IPS-11a (cell line): ENCODE measurements around the gene CCDC38.

Experiments used
- H3K4me3 ChIP-seq: one replicate; pipeline ENCODE4 v1.5.1; 2013; ENCODE audit warnings: low read depth, low read length, control low read depth

The CCDC38 gene

GRCh38 chr12:95962222-95962621 lies 19.8 kb upstream of the CCDC38 start:
- H3K4me3 ChIP-seq, result no peak overlapping the region

- no peak overlapping the region for H3K4me3 ChIP-seq
Observed at GRCh38 chr12:95960241-95960640, 17.8 kb upstream of the CCDC38 start.

DNA sequence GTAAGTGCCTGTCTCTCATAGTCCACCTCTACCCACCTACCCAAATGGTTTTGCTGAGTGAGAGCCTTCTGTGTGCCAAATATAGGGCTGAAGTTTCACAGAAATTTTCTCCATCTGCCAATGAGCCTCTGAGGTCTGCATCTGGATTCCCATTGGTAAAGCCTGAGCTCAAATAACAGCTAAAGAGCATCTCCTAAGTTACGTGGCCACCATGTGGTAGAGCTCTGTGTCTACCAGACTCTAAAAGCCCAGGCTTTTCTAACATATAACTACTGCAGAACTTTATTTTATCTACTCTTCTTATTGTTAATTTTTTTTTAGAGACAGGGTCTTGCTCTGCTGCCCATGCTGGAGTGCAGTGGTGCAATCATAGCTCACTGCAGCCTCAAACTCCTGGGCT lies 16.7 kb upstream of the CCDC38 start:
- no peak overlapping the region for H3K4me3 ChIP-seq

GRCh38 chr12:95956557-95957145 lies 14.2 kb upstream of the CCDC38 start:
- H3K4me3 ChIP-seq, result no peak overlapping the region

GRCh38 chr12:95955549-95956159 lies 13.2 kb upstream of the CCDC38 start:
- no peak overlapping the region for H3K4me3 ChIP-seq

DNA sequence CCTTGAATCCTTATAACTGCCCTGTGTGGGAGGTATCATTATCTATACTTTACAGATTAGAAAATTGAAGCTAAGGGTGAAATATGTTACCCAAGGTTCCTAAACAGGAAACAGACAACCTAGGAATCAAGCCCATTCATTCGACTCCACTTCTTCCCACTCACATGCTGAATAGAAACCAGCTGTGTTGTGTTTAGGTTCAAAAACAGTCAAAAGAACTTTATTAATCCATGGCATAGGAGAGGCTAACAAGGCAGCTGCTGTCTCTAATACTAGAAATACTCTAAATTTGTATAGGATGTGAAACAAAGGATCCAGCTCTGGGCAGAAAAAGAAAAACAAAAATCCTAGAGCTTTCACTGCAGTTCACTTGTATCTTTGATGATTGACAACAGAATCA lies 10.6 kb upstream of the CCDC38 start:
- H3K4me3 ChIP-seq, result no peak overlapping the region

- H3K4me3 ChIP-seq, result no peak overlapping the region
Observed at GRCh38 chr12:95951515-95951914, 9.1 kb upstream of the CCDC38 start.

DNA sequence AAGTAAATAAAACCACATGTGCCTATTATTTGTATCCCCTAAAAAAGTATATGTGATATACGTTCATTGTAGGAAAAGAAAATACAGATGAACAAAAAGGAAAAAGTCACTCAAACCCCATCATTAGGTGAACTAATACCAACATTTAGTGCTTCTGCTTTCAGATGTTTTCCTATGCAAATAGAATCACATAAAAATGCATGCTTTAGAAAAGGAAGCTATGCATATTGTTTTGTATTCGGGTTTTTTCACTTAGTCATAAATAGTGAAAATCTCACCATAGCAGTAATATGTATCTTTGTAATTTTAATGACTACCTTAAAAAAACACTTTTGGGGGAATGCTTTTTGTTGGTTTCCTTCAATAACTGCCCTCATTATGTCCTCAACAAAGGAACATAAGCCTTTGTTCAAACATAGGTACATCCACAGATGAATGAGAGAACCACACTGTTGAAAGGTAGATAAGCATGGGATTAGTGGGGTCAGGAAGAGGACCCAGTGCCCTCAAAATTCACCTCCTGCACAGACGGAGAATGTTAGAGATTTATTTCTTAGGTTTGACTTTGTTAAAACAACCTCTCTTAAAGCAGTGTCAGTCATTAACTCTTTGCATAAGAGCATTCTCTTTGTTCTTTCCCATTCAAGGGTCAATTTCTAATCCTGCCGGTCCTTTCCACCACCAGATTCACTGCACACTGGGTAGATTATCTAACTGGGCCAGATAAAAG lies 7.2 kb upstream of the CCDC38 start:
- no peak overlapping the region for H3K4me3 ChIP-seq

DNA sequence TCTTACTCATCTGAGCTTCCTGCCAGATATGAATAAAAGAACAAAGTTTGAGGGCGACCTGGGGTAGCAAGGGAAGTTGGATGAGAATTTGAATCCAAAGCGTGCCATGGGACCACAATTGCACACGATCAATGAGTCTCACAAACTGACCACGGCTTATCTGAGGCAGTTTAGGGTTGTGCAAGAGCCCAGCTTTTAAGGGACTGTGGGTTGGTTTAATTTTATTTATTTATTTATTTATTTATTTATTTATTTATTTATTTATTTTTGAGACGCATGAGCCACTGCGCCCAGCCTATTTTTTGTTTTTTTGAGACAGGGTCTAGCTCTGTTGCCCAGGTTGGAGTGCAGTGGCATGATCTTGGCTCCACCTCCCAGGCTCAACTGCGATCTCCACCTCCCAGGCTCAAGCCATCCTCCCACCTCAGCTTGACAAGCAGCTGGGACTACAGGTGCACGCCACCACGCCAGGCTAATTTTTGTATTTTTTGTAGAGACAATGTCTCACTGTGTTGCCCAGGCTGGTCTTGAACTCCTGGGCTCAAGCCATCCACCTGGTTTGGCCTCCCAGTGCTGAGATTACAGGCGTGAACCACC lies 1.8 kb upstream of the CCDC38 start:
- H3K4me3 ChIP-seq, result no peak overlapping the region

DNA sequence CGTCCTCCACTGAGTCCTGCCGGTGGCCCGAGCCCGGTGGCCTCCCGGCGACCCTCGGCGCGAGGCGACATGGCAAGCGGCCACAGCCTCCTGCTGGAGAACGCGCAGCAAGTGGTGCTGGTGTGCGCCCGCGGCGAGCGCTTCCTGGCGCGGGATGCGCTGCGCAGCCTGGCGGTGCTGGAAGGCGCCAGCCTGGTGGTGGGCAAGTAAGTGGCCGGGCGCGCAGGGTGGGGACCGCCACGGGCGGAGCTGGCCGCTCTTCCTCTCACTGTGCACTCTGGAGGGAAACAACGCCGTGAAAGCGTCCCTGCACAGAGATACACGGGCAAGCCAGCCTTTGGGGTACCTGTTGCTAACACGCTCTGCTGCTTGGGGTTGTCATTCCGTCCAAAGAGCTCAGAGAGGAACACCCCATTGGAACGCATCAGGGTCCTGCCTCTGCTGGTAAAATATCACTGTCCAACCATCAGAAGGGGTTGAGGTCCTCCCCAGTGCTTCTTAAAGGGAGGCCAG lies 972 bp upstream of the CCDC38 start, which contains the start of gene AMDHD1:
Gene AMDHD1, plus strand, starts transcription at position 2 of the 513 bp plus-strand sequence. Its CDS starts 68 bp downstream, at position 70.
- peak within 1 kb of the TSS; percentile 81 for H3K4me3 ChIP-seq

GRCh38 chr12:95942101-95942523 lies 302 bp downstream of the CCDC38 start:
- peak overlapping the region; percentile 81 for H3K4me3 ChIP-seq

DNA sequence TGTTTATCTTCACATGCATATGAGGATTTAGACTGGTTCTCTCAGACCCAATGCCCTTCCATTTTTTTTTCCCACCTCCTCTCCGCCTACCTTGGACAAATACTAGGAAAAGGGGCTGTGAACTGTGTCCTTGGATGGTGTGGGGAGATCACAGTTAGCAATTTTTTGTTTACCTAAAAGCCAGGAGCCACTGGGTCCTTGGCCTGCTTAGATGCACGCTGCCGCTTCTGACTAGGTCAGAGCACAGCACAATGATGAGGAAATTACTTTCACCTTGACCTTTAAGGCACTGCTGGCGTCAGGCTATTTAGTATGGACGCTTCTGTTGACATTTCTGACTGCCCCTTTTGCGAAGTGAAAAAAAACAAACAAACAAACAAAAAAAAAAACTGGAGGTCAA lies 1.9 kb downstream of the CCDC38 start:
- no peak overlapping the region for H3K4me3 ChIP-seq

- H3K4me3 ChIP-seq, result no peak overlapping the region
Observed at GRCh38 chr12:95922231-95922630, 20.2 kb downstream of the CCDC38 start.

- H3K4me3 ChIP-seq, result no peak overlapping the region
Observed at GRCh38 chr12:95919110-95919509, 23.3 kb downstream of the CCDC38 start.

GRCh38 chr12:95918194-95918993 lies 24.0 kb downstream of the CCDC38 start:
- no peak overlapping the region for H3K4me3 ChIP-seq

GRCh38 chr12:95909871-95910270 lies 32.5 kb downstream of the CCDC38 start:
- H3K4me3 ChIP-seq, result no peak overlapping the region

DNA sequence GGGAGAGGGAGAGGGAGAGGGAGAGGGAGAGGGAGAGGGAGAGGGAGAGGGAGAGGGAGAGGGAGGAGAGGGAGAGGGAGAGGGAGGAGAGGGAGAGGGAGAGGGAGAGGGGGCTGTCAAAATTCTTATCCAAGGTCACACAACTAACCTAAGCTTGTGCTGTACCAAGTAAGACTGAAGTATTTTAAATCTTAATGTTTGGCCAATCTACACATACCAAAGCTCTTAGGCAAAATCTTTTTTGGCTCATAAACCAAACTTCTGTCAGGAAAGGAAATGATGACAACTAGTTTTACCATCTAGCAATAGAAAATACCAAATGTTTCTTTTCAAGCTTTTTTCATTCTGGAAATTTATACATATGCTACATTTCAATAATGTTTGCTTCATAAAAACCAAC lies 33.8 kb downstream of the CCDC38 start:
- H3K4me3 ChIP-seq, result no peak overlapping the region

DNA sequence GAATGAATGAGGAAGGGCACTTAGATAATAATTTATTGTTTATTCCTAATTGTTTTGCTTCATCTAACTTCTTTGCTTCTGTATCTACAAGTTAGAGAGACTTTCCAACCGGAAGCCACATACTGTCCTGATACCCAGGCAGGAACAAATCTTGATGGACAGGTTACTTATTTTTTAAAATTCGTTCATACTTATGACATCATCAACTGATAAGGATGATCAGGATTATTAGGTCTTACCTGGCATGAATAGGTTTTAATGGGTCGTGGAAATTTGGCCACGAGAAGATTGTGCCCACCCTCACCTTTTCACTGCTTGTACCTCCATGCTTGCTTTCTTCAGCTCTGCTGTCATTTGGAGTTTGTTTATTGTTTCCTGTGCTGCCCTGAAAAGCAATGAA lies 44.3 kb downstream of the CCDC38 start:
- no peak overlapping the region for H3K4me3 ChIP-seq

GRCh38 chr12:95896846-95897245 lies 45.6 kb downstream of the CCDC38 start:
- no peak overlapping the region for H3K4me3 ChIP-seq

DNA sequence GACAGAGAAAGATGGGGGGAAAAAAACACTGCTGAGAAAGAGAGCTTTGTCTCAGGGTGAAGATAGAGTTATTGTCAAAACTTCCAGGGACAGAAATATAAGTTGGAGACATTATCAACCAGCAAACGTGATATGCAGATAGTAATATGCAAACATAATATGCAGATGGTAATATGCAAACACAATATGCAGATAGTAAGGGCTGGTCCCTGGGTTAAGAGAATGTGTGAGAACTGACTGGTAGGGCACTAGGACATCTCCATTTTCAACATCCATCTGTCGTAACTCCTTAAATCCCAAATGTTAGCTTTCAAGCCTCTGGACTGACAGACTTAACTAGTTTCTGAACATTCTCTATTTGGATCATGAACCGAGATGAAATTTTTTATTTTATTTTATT lies 51.5 kb downstream of the CCDC38 start:
- no peak overlapping the region for H3K4me3 ChIP-seq

DNA sequence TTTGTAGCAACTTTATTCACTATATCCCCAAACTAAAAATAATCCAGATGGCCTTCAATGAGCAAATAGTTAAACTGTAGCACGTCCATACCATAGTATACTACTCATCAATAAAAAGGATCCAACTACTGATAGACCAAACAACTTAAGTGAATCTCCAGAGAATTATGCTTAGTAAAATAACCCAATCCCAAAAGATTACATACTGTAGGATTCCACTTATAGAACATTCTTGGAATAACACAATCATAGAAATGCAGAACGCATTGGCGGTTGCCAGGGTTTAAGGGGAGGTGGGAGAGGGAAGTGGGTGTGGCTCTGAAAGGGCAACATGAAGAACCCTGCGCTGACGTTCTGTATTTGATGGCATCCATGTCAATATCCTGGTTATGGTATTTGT lies 55.1 kb downstream of the CCDC38 start:
- no peak overlapping the region for H3K4me3 ChIP-seq
